Fibroblast of villous mesenchyme (primary cell): ENCODE results near the gene MRPS31. TPM values are rescaled to one million over a fixed set of nuclear protein-coding genes. Genes with fewer than 3 reads are reported as not detected.
"Not testable (repeated sequence)": the region's sequence is repeated elsewhere in the genome, so short reads cannot be mapped to it uniquely, and the experiment has no call there.

Source experiments
- DNase-seq: peaks from one replicate; pipeline ENCODE4 v3.0.0-alpha.2; 2010; ENCODE audit warnings: low read depth
- H3K4me3 ChIP-seq: 2 replicates; pipeline ENCODE4 v1.5.1; 2011; ENCODE audit warnings: low read depth, mild to moderate bottlenecking, low read length
- CTCF ChIP-seq: IDR thresholded peaks from 2 replicates; pipeline ENCODE4 v1.5.1; 2012; ENCODE audit warnings: low read depth, mild to moderate bottlenecking, low read length; ENCODE audit not compliant: insufficient read depth
- total RNA-seq: library from RNA; depleted of rRNA; stranded (reverse); fragments of >200 nt; gene quantifications from 2 replicates; pipeline ENCODE4 v1.2.3, GENCODE V29; 2012

Gene MRPS31
- total RNA-seq, 1 donor, result 18.1 TPM

DNA sequence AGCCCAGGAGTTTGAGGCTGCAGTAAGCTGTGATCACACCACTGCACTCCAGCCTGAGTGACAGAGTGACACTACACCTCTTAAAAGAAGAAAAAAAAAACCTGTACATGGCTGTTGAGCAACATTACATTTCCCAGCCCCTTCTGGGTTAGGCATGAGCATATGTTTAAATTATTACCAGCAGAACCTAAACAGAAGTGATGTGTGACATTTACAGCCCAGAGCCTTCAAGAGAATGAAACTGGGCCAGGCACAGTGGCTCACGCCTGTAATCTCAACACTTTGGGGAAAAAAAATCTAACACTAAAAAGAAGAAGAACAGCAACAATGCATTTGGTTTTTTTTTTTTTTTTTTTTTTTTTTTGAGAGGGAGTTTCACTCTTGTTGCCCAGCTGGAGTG is 38.3 kb downstream of the MRPS31 start:
- DNase-seq, result peak; percentile 51

GRCh38 chr13:40728595-40728994 is 42.4 kb downstream of the MRPS31 start:
- TF ChIP-seq CTCF, result no peak
- H3K4me3 ChIP-seq, result no peak overlapping the region
- DNase-seq, result no peak

More for the DNA sequence above, 38.3 kb downstream of the MRPS31 start:
- H3K4me3 ChIP-seq, result no peak overlapping the region
- no peak for TF ChIP-seq CTCF

- H3K4me3 ChIP-seq, DNase-seq: not testable (repeated sequence)
Observed at GRCh38 chr13:40714433-40714832, 56.6 kb downstream of the MRPS31 start.

DNA sequence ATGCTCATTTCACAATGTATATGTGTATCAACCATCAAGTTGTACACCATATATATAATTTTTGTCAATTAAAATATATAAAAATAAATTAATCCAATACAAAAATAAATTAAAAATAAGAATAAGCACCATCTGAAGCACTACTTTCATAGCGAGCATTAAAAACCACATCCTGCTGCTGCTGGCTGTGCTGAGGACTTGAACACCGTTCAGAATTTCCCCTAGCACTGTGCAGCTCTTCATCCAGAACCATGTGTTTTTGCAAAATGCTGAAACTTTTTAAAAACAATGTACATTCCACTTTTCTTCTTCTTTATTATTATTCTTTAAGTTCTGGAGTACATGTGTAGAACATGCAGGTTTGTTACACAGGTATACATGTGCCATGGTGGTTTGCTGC is 64.6 kb downstream of the MRPS31 start:
- TF ChIP-seq CTCF, result no peak
- no peak overlapping the region for H3K4me3 ChIP-seq
- no peak for DNase-seq

DNA sequence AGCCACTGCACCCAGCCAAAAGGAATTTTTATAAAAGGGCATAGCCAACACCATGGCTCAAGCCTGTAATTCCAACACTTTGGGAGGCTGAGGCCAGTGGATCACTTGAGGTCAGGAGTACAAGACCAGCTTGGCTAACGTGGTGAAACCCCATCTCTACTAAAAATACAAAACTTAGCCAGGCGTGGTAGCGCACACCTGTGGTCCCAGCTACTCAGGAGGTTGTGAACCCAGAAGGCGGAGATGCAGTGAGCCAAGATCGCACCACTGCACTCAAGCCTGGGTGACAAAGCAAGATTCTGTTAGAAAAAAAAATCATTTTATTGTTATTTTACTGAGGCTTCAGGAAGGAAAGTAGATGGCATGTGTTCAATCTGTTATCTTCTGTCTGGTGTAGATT is 73.3 kb downstream of the MRPS31 start:
- no peak for DNase-seq
- H3K4me3 ChIP-seq, result no peak overlapping the region
- TF ChIP-seq CTCF, result no peak

DNA sequence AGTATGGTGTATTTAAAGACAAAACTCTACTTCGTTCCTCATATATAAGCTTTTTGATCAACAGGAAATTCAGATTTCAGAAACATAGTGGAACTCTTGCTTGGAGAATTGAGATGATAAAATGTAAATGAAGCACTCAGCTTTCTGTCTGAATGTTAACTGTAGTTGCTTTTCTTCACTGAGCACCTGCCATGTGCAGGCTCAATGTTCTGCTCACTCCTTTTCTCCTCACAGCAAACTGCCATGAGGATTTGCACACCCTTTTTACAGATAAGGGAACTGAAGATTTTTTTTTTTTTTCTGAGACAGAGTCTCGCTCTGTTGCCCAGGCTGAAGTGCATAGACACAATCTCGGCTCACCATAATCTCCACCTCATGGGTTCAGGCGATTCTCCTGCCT is 76.6 kb downstream of the MRPS31 start:
- no peak for DNase-seq
- no peak overlapping the region for H3K4me3 ChIP-seq
- no peak for TF ChIP-seq CTCF

DNA sequence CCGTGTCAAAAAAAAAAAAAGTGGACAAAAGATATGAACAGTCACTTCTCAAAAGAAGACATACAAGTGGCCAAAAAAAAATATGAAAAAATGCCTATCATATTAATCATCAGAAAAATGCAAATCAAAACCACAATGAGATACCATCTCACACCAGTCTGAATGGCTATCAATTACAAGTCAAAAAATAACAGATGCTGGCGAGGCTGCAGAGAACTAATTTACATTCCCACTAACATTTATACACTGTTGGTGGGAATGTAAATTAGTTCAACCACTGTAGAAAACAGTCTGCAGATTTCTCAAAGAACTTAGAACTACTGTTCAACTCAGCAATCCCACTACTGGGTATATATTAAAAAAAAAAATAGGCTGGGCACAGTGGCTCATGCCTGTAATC is 78.0 kb downstream of the MRPS31 start:
- no peak overlapping the region for H3K4me3 ChIP-seq
- TF ChIP-seq CTCF, result no peak
- DNase-seq, result peak; percentile 15
